Smooth muscle cell (in vitro differentiated cells): ENCODE data around the gene TBCE. TPM values are rescaled to one million over a fixed set of nuclear protein-coding genes. Genes with fewer than 3 reads are reported as not detected.

ENCODE experiments used
- DNase-seq: peaks from one replicate; lab custom pipeline; 2025; ENCODE audit not compliant: unreplicated experiment; lab: John Stamatoyannopoulos, UW
- H2AFZ ChIP-seq: fragments of 200-600 bp; sonication (generic); 2 replicates; pipeline ENCODE4 v1.6.0; 2016; ENCODE audit warnings: antibody characterized with exemption, low read depth, mild to moderate bottlenecking
- H3F3A ChIP-seq: fragments of 200-600 bp; sonication (generic); 2 replicates; pipeline ENCODE4 v1.6.0; 2017; ENCODE audit warnings: antibody characterized with exemption, low read depth
- H3K27ac ChIP-seq: fragments of 200-600 bp; sonication (generic); 2 replicates; pipeline ENCODE4 v1.5.1; 2016; ENCODE audit warnings: low read depth, mild to moderate bottlenecking
- H3K27me3 ChIP-seq: fragments of 200-600 bp; sonication (generic); 2 replicates; pipeline ENCODE4 v1.6.1; 2016; ENCODE audit warnings: low read depth, mild to moderate bottlenecking
- H3K36me3 ChIP-seq: fragments of 200-600 bp; sonication (generic); 2 replicates; pipeline ENCODE4 v1.5.1; 2016; ENCODE audit warnings: low read depth
- H3K4me1 ChIP-seq: fragments of 200-600 bp; sonication (generic); 2 replicates; pipeline ENCODE4 v1.5.1; 2016; ENCODE audit warnings: low read depth
- H3K4me2 ChIP-seq: fragments of 200-600 bp; sonication (generic); 2 replicates; pipeline ENCODE4 v1.6.0; 2016; ENCODE audit warnings: mild to moderate bottlenecking
- H3K4me3 ChIP-seq: fragments of 200-600 bp; sonication (generic); 2 replicates; pipeline ENCODE4 v1.5.1; 2016; ENCODE audit warnings: mild to moderate bottlenecking
- H3K79me2 ChIP-seq: fragments of 200-600 bp; sonication (generic); 2 replicates; pipeline ENCODE4 v1.6.0; 2016; ENCODE audit warnings: low read depth, mild to moderate bottlenecking
- H3K9ac ChIP-seq: fragments of 200-600 bp; sonication (generic); 2 replicates; pipeline ENCODE4 v1.6.0; 2016; ENCODE audit warnings: low read depth
- H3K9me3 ChIP-seq: fragments of 200-600 bp; sonication (generic); replicated peaks from 2 replicates; pipeline ENCODE4 v1.5.1; 2016; ENCODE audit warnings: low read depth
- H4K20me1 ChIP-seq: fragments of 200-600 bp; sonication (generic); 2 replicates; pipeline ENCODE4 v1.6.0; 2016; ENCODE audit warnings: low read depth
- CTCF ChIP-seq: fragments of 200-600 bp; sonication (generic); IDR thresholded peaks from 2 replicates; pipeline ENCODE4 v1.5.1; 2017; ENCODE audit warnings: borderline replicate concordance, mild to moderate bottlenecking, antibody characterized with exemption; ENCODE audit not compliant: insufficient read depth, poor library complexity, severe bottlenecking
- WGBS: methylation state at CpG from one replicate; pipeline ENCODE4 v1.1.7; 2016; ENCODE audit warnings: low lambda C conversion rate; 5-methylcytosine and 5-hydroxymethylcytosine counted together
- polyA plus RNA-seq: library from polyadenylated mRNA; unstranded; fragments of >200 nt; fragmentation: Nextera tagmentation; extraction: Ambion mirVana; gene quantifications from 2 replicates; pipeline ENCODE4 v1.2.1, GENCODE V29; 2016
- total RNA-seq: library from RNA; depleted of rRNA; stranded (reverse); fragments of >200 nt; gene quantifications from 2 replicates; pipeline ENCODE4 v1.2.3, GENCODE V29; 2014

The TBCE gene
- total and polyA plus RNA-seq, 2 experiments from 2014 or later, result 24.0 to 28.4 TPM

- H3K9ac ChIP-seq, result peak overlapping the region; percentile 82
- peak overlapping the region; percentile 94 for H3K4me3 ChIP-seq
- H3F3A ChIP-seq, result peaks cover 20% of the 10 kb centered on the region
- peak overlapping the region; percentile 85 for H3K4me2 ChIP-seq
- DNase-seq, result no peak
- no peaks in the 10 kb centered on the region for H3K27me3 ChIP-seq
- H4K20me1 ChIP-seq, result peaks cover 64% of the 10 kb centered on the region
- peaks cover 82% of the 10 kb centered on the region for H3K79me2 ChIP-seq
- no peak for TF ChIP-seq CTCF
- H3K4me1 ChIP-seq, result peaks cover 37% of the 10 kb centered on the region
- no peaks in the 10 kb centered on the region for H3K36me3 ChIP-seq
- 1% methylated on average over 24 of the region's 24 CpGs for WGBS
- H2AFZ ChIP-seq, result peak overlapping the region; percentile 93
- no peaks in the 10 kb centered on the region for H3K9me3 ChIP-seq
- H3K27ac ChIP-seq, result peak overlapping the region; percentile 84
Measured at GRCh38 chr1:235329139-235329902, 37.9 kb upstream of the TBCE start.

- Histone ChIP-seq H3K79me2 (peaks cover 80% of the 10 kb centered on the region), H3K4me2 (peak overlapping the region; percentile 85), H3K36me3 (no peaks in the 10 kb centered on the region), H4K20me1 (peaks cover 61% of the 10 kb centered on the region), H3K4me3 (peak overlapping the region; percentile 94), H2AFZ (no peak overlapping the region), H3K4me1 (peaks cover 23% of the 10 kb centered on the region), H3K27ac (peak overlapping the region; percentile 84), H3K9ac (no peak overlapping the region), H3F3A (peaks cover 20% of the 10 kb centered on the region), H3K9me3 (no peaks in the 10 kb centered on the region), H3K27me3 (no peaks in the 10 kb centered on the region)
- DNase-seq, result no peak
- WGBS, result 93% methylated on average over 5 of the region's 5 CpGs
- TF ChIP-seq CTCF, result no peak
Measured at GRCh38 chr1:235330918-235331285, 36.3 kb upstream of the TBCE start.

- WGBS, result 61% methylated on average over 3 of the region's 3 CpGs
- Histone ChIP-seq H3K9me3 (no peaks in the 10 kb centered on the region), H3K4me3 (peak overlapping the region; percentile 94), H3K27ac (peak overlapping the region; percentile 84), H3K27me3 (no peaks in the 10 kb centered on the region), H3K79me2 (peaks cover 80% of the 10 kb centered on the region), H3F3A (peaks cover 20% of the 10 kb centered on the region), H4K20me1 (peaks cover 58% of the 10 kb centered on the region), H3K4me2 (peak overlapping the region; percentile 85), H3K4me1 (peaks cover 19% of the 10 kb centered on the region), H3K9ac (no peak overlapping the region), H2AFZ (no peak overlapping the region), H3K36me3 (no peaks in the 10 kb centered on the region)
- TF ChIP-seq CTCF, result no peak
- no peak for DNase-seq
Measured at GRCh38 chr1:235331401-235331800, 35.8 kb upstream of the TBCE start.

GRCh38 chr1:235336903-235337302 is 30.3 kb upstream of the TBCE start:
- no peak overlapping the region for H3K27ac ChIP-seq
- no peaks in the 10 kb centered on the region for H3K27me3 ChIP-seq
- H3K9me3 ChIP-seq, result no peaks in the 10 kb centered on the region
- peaks cover 2% of the 10 kb centered on the region for H3K4me1 ChIP-seq
- H2AFZ ChIP-seq, result no peak overlapping the region
- no peak for DNase-seq
- H3F3A ChIP-seq, result no peaks in the 10 kb centered on the region
- 84% methylated on average over 4 of the region's 4 CpGs for WGBS
- H4K20me1 ChIP-seq, result peaks cover 32% of the 10 kb centered on the region
- H3K4me3 ChIP-seq, result no peak overlapping the region
- no peaks in the 10 kb centered on the region for H3K36me3 ChIP-seq
- no peak overlapping the region for H3K4me2 ChIP-seq
- no peak for TF ChIP-seq CTCF
- H3K9ac ChIP-seq, result no peak overlapping the region
- peaks cover 48% of the 10 kb centered on the region for H3K79me2 ChIP-seq
